Measurements from ENCODE around the gene OR2Z1. TPM values are rescaled to one million over a fixed set of nuclear protein-coding genes. Genes with fewer than 3 reads are reported as not detected.

OR2Z1 gene
- polyA plus RNA-seq, 1 experiment, result not detected

- peaks cover 39% of the 10 kb centered on the region for H3K9me3 ChIP-seq (ENCODE audit: control insufficient read depth, insufficient read depth, low read length)
- no peak for DNase-seq (ENCODE audit: low read depth, low spot score)
- H3K27ac ChIP-seq (ENCODE audit: low read depth, low read length), result no peak overlapping the region
- TF ChIP-seq CTCF (IDR thresholded peaks at IDR 0.05; ENCODE audit: low read depth, low read length), result no peak
- ChIA-PET POLR2A (no interaction called here), CTCF (no interaction called here)
- no peak overlapping the region for H3K4me3 ChIP-seq (ENCODE audit: low read depth, low read length)
- no peaks in the 10 kb centered on the region for H3K27me3 ChIP-seq (ENCODE audit: control insufficient read depth, insufficient read depth, low read length)
Observed at GRCh38 chr19:8681345-8682029, 39.9 kb upstream of the OR2Z1 start.

GRCh38 chr19:8682472-8682871, 39.0 kb upstream of the OR2Z1 start:
- ChIA-PET POLR2A (no interaction called here), CTCF (no interaction called here)
- Histone ChIP-seq H3K27ac (ENCODE audit: low read depth, low read length) (no peak overlapping the region), H3K4me3 (ENCODE audit: low read depth, low read length) (no peak overlapping the region), H3K27me3 (ENCODE audit: control insufficient read depth, insufficient read depth, low read length) (no peaks in the 10 kb centered on the region), H3K9me3 (ENCODE audit: control insufficient read depth, insufficient read depth, low read length) (peaks cover 29% of the 10 kb centered on the region)
- TF ChIP-seq CTCF (IDR thresholded peaks at IDR 0.05; ENCODE audit: low read depth, low read length), result no peak
- no peak for DNase-seq (ENCODE audit: low read depth, low spot score)

GRCh38 chr19:8682931-8683330, 38.5 kb upstream of the OR2Z1 start:
- no peaks in the 10 kb centered on the region for H3K27me3 ChIP-seq (ENCODE audit: control insufficient read depth, insufficient read depth, low read length)
- H3K27ac ChIP-seq (ENCODE audit: low read depth, low read length), result no peak overlapping the region
- DNase-seq (ENCODE audit: low read depth, low spot score), result no peak
- ChIA-PET POLR2A (no interaction called here), CTCF (no interaction called here)
- TF ChIP-seq CTCF (IDR thresholded peaks at IDR 0.05; ENCODE audit: low read depth, low read length), result no peak
- peaks cover 27% of the 10 kb centered on the region for H3K9me3 ChIP-seq (ENCODE audit: control insufficient read depth, insufficient read depth, low read length)
- H3K4me3 ChIP-seq (ENCODE audit: low read depth, low read length), result no peak overlapping the region

- no peak for TF ChIP-seq CTCF (IDR thresholded peaks at IDR 0.05; ENCODE audit: low read depth, low read length)
- ChIA-PET POLR2A (no interaction called here), CTCF (no interaction called here)
- H3K4me3 ChIP-seq (ENCODE audit: low read depth, low read length), result no peak overlapping the region
- no peak overlapping the region for H3K27ac ChIP-seq (ENCODE audit: low read depth, low read length)
- no peaks in the 10 kb centered on the region for H3K27me3 ChIP-seq (ENCODE audit: control insufficient read depth, insufficient read depth, low read length)
- DNase-seq (ENCODE audit: low read depth, low spot score), result no peak
- H3K9me3 ChIP-seq (ENCODE audit: control insufficient read depth, insufficient read depth, low read length), result peaks cover 27% of the 10 kb centered on the region
Observed at GRCh38 chr19:8684001-8684902, 37.2 kb upstream of the OR2Z1 start.

GRCh38 chr19:8686549-8686948, 34.9 kb upstream of the OR2Z1 start:
- no peak for TF ChIP-seq CTCF (IDR thresholded peaks at IDR 0.05; ENCODE audit: low read depth, low read length)
- POLR2A ChIA-PET, result no interaction called here
- DNase-seq (ENCODE audit: low read depth, low spot score), result no peak
- H3K9me3 ChIP-seq (ENCODE audit: control insufficient read depth, insufficient read depth, low read length), result peaks cover 21% of the 10 kb centered on the region
- H3K27me3 ChIP-seq (ENCODE audit: control insufficient read depth, insufficient read depth, low read length), result no peaks in the 10 kb centered on the region
- CTCF ChIA-PET, result no interaction called here
- H3K4me3 ChIP-seq (ENCODE audit: low read depth, low read length), result no peak overlapping the region
- H3K27ac ChIP-seq (ENCODE audit: low read depth, low read length), result no peak overlapping the region
